Measurements from ENCODE around the gene GLRX2. TPM values are rescaled to one million over a fixed set of nuclear protein-coding genes. Genes with fewer than 3 reads are reported as not detected.
"Not testable (repeated sequence)": the region's sequence is repeated elsewhere in the genome, so short reads cannot be mapped to it uniquely, and the experiment has no call there.

Gene GLRX2
- polyA plus RNA-seq, 1 experiment: 9.2 TPM

- DNase-seq (ENCODE audit: low read depth): no peak
- H3K27me3 ChIP-seq (ENCODE audit: control insufficient read depth, insufficient read depth, low read length): no peaks in the 10 kb centered on the region
- no peak overlapping the region for H3K4me3 ChIP-seq (ENCODE audit: low read depth, low read length)
- peaks cover under 1% of the 10 kb centered on the region for H3K36me3 ChIP-seq (ENCODE audit: control insufficient read depth, insufficient read depth, low read length)
- ChIA-PET CTCF (no interaction called here), POLR2A (no interaction called here)
- TF ChIP-seq, protein P1, sequence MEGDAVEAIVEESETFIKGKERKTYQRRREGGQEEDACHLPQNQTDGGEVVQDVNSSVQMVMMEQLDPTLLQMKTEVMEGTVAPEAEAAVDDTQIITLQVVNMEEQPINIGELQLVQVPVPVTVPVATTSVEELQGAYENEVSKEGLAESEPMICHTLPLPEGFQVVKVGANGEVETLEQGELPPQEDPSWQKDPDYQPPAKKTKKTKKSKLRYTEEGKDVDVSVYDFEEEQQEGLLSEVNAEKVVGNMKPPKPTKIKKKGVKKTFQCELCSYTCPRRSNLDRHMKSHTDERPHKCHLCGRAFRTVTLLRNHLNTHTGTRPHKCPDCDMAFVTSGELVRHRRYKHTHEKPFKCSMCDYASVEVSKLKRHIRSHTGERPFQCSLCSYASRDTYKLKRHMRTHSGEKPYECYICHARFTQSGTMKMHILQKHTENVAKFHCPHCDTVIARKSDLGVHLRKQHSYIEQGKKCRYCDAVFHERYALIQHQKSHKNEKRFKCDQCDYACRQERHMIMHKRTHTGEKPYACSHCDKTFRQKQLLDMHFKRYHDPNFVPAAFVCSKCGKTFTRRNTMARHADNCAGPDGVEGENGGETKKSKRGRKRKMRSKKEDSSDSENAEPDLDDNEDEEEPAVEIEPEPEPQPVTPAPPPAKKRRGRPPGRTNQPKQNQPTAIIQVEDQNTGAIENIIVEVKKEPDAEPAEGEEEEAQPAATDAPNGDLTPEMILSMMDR (IDR thresholded peaks at IDR 0.05; ENCODE audit: insufficient read depth, low read depth, low read length): no peak
Measured at GRCh38 chr1:193054169-193054675, 51.0 kb downstream of the GLRX2 start.

- H3K36me3 ChIP-seq (ENCODE audit: control insufficient read depth, insufficient read depth, low read length); CTCF ChIA-PET: not testable (repeated sequence)
Measured at GRCh38 chr1:193048913-193049312, 56.3 kb downstream of the GLRX2 start.

More at GRCh38 chr1:193048913-193049312, 56.3 kb downstream of the GLRX2 start:
- H3K4me3 ChIP-seq (ENCODE audit: low read depth, low read length); DNase-seq (ENCODE audit: low read depth); H3K27me3 ChIP-seq (ENCODE audit: control insufficient read depth, insufficient read depth, low read length); POLR2A ChIA-PET: not testable (repeated sequence)

Small RNA genes within 50 kb of the gene (small RNA-seq; reads per million reads assigned to genes)
- gene MIR1278 (ENCODE audit: insufficient read length, low read depth, low replicate concordance) (1.5 reads per million), gene SCARNA18B (ENCODE audit: insufficient read length, low read depth, low replicate concordance) (not detected)

Other genes starting within 250 kb of the GLRX2 start
- 9.4 and 18.5 TPM in 2 replicates for gene UCHL5, start 46.1 kb downstream of the GLRX2 start, polyA plus RNA-seq (2011; rRNA removed)
- gene RO60, start 45.8 kb downstream of the GLRX2 start, polyA plus RNA-seq (2011; rRNA removed): 21.0 and 31.0 TPM in 2 replicates
- 16.1 and 39.6 TPM in 2 replicates for gene CDC73, start 16.6 kb upstream of the GLRX2 start, polyA plus RNA-seq (2011; rRNA removed)
- gene B3GALT2, start 81.2 kb upstream of the GLRX2 start, polyA plus RNA-seq (2011; rRNA removed): 1.5 and 3.7 TPM in 2 replicates